Bone marrow (tissue), 2 donors: Measurements from ENCODE around the gene AMPD2.

Experiments
- DNase-seq, 2 donors: peaks; one replicate each; lab custom pipeline; 2025; lab: John Stamatoyannopoulos, UW

The AMPD2 gene

GRCh38 chr1:109630898-109631512 lies 11.4 kb downstream of the AMPD2 start:
- DNase-seq: no peak

GRCh38 chr1:109631513-109632505 lies 12.2 kb downstream of the AMPD2 start:
- DNase-seq: no peak

- no peak for DNase-seq
Measured at GRCh38 chr1:109632671-109633346, 13.2 kb downstream of the AMPD2 start.

GRCh38 chr1:109634292-109634691 lies 14.7 kb downstream of the AMPD2 start:
- DNase-seq: no peak

GRCh38 chr1:109634771-109635750 lies 15.4 kb downstream of the AMPD2 start:
- no peak for DNase-seq

GRCh38 chr1:109635862-109636200 lies 16.2 kb downstream of the AMPD2 start:
- no peak for DNase-seq

- no peak for DNase-seq
Measured at GRCh38 chr1:109636201-109636952, 16.7 kb downstream of the AMPD2 start.

- DNase-seq: no peak
Measured at GRCh38 chr1:109637446-109637845, 17.8 kb downstream of the AMPD2 start.

- no peak for DNase-seq
Measured at GRCh38 chr1:109639063-109639840, 19.6 kb downstream of the AMPD2 start.

GRCh38 chr1:109639841-109640184 lies 20.2 kb downstream of the AMPD2 start:
- DNase-seq: no peak

- peak; percentile 62 to 73 for DNase-seq
Measured at GRCh38 chr1:109640285-109640865, 20.7 kb downstream of the AMPD2 start.

GRCh38 chr1:109641078-109641740 lies 21.6 kb downstream of the AMPD2 start:
- DNase-seq: no peak

- DNase-seq: no peak
Measured at GRCh38 chr1:109641861-109642260, 22.2 kb downstream of the AMPD2 start.

- DNase-seq: no peak
Measured at GRCh38 chr1:109642626-109643025, 23.0 kb downstream of the AMPD2 start.

GRCh38 chr1:109643385-109644230 lies 24.0 kb downstream of the AMPD2 start:
- peak; percentile 59 to 71 for DNase-seq

GRCh38 chr1:109644670-109645069 lies 25.0 kb downstream of the AMPD2 start:
- DNase-seq: no peak

GRCh38 chr1:109649491-109649914 lies 29.9 kb downstream of the AMPD2 start:
- no peak for DNase-seq

GRCh38 chr1:109650609-109651008 lies 31.0 kb downstream of the AMPD2 start:
- DNase-seq: no peak
